Germinal center (tissue), 1 donor: ENCODE results near the gene FAM234B.
"Not testable (repeated sequence)": the region's sequence is repeated elsewhere in the genome, so short reads cannot be mapped to it uniquely, and the experiment has no call there.

Source experiments
- DNase-seq: peaks from one replicate; pipeline ENCODE4 v3.0.0; 2012; ENCODE audit warnings: mixed read lengths, low spot score

The FAM234B gene

DNA sequence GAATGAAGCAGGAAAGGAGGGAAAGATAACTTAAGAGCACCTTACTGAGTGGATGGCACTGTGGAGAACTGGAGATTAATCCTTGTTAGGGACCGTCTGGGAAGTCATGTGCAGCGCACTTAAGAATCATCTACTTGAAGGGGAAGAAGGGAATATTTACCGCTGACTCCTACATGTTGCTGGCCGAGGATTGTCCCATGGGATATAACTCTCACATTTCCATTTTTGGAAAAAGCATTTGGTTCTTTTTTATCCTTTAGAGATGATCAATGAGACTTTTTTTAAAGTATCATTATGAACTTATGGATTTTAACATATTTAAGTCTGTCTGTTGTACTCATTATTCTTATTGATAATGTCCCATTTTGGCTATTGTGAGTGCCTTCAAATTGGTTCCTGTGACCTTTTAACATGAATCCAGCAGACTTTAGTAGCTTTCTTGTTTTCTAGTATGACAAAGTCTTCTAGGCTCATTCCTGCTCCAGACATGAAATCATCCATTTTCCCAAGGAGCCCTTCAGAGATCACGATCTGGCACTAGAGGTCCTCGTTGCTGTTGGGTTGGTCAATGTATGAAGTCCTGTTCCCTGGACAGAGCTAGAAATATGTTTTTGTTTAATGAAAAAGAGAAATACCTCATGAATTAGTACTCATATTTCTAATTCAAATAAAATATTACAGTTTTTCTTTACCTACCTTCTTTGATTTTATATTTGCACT lies 20.2 kb upstream of the FAM234B start:
- no peak for DNase-seq

DNA sequence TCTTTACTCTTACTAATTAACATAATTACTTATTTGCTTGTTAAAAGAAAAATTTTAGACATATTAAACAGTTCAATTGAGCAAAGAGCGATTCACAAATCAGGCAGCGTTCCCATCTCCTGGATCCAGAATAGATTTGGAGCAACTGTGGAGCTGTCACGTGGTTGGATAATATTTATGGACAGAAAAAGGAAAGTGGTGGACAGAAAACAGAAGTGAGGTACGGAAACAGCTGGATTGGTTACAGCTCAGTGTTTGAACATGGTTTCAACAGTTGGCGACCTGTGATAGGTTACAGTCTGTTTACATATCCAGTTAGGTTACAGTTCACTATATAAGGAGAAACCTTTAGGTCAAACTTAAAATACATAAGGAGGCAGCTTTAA lies 19.7 kb upstream of the FAM234B start:
- DNase-seq, result no peak

DNA sequence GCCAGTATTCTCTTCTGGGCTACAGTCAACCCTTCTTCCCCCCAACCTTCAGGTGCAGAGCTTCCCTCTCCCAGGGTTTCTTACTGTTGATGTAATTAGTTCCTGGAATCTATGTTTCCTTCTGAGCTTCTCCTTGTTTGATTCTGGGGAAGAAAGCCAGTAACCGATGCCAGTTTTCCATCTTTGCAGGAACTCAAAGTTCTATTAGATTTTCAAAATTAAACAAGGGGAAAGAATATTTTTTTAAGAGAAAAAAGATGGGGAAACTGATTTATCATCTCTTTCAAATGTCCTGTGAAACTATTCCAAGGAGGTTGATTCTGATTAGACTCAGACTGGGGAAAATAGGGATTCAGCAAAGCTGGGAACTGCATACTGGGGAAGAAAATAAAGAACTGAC lies 17.9 kb upstream of the FAM234B start:
- no peak for DNase-seq

DNA sequence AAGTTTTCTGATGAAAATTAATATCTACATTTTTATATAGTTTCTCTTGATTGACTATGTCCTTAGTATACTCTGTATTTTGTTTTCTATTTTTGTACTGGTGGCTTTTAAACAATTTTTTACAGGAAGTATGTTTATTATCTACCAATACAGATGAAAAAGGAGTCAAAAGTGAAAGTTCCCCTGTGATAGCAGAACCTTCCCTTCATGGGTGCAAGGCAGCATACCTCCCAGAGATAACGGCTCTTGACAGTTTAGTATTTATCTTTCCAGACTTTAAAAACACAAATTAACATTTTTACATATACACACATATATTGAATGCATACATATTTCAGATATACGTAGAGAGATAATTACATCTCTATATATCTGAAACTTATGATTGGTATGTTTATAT lies 17.1 kb upstream of the FAM234B start:
- DNase-seq, result no peak

DNA sequence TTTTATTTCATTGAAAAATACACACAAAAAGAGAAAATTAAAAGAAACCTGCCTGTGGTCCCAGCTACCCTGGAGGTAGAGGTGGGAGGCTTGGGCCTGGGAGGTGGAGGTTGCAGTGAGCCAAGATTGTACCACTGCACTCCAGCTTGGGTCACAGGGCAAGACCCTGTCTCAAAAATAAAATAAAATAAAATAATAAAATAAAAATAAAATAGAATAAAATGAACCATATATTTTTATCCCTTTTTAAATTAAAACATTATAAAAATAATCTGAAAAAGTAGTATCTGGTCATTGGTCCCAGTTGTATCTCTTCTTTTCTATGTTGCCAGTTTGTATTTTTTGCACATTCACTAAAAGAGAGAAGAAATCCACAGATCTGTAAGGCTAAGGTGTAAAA lies 16.7 kb upstream of the FAM234B start:
- no peak for DNase-seq

- no peak for DNase-seq
These were observed 15.2 kb upstream of the FAM234B start for GRCh38 chr12:13028825-13029570.

GRCh38 chr12:13030541-13031291 lies 13.5 kb upstream of the FAM234B start:
- no peak for DNase-seq

DNA sequence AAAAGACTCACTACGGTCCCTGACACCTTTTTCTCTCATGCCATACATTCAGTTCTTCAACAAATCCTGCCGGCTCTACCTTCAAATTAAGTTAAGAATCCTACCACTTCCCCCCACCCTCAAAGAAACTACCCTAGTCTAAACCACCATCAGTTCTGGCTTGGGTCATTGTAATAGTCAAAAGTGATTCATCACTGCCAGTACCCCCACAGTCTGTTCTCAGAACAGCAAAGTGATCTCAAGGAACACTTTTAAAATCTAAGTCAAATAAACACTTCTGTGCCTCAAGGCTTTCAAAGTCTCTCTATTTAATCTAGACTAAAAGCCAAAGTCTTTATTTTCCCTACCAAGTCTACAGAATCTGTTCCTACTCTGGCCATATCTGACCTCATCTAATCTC lies 12.0 kb upstream of the FAM234B start:
- DNase-seq, result no peak

DNA sequence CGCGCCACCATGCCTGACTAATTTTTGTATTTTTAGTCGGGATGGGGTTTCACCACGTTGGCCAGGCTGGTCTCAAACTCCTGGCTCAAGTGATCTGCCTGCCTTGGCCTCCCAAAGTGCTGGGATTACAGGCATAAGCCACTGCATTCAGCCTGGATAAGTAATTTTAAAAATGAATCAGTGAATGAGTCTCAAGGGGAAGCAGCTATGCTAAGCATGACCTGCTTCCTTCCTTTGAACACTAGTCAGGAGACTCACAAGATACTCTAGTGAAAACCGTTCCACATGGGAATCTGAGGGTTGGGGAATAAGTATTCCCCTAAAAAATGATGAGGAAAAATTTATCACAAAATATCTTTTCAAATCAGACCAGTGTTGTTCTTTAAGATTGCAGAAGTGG lies 10.7 kb upstream of the FAM234B start:
- DNase-seq, result no peak

- not testable (repeated sequence) for DNase-seq
These were observed 8.8 kb upstream of the FAM234B start for GRCh38 chr12:13035335-13035734.

DNA sequence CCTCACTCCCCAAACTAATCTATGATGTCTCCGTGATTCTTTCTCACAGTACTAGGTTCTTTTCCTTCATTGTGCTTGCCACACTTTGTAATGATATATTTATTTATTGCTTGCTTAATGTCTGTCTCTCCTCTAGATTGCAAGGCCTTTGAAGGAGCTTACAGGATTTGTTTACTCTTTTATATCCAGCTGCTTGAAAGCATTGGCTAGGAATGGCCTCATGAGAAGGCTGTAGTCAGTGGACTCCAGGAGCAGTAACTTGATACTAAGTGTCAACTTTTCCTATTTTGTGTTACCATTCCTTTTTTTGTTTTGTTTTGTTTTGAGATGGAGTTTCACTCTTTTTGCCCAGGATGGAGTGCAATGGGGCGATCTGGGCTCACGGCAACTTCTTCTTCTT lies 7.3 kb upstream of the FAM234B start:
- no peak for DNase-seq

GRCh38 chr12:13038491-13039161 lies 5.6 kb upstream of the FAM234B start:
- no peak for DNase-seq

DNA sequence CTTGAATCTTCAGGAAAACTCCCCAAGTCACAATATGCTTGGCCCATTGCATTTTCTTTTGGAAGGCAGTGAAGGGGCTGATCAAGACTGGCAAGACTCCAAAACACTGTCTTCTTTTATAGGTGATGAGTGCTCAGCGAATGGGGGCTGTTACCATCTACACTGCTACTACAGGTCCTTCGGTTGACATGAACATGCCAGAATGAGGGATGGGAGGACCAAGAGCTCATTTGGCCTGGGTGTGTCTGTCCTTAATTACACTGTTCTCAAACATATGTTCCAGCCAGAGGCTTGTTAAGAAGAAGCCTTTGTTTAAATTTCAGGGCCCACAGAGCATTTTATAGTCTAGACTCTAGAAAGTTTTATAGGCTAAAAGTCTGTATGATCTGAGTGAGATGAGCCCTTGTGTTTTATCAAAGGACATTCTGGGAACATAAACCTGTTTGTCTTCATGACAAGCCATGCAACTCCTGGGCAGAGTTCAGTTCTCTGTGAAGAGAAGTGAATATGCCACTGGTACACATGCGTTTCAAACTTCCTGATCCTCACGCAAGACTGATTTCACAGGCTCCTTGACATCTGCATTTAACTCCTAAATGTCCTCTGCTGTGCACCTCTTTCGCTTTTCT lies 4.7 kb upstream of the FAM234B start:
- DNase-seq, result no peak

GRCh38 chr12:13041224-13041623 lies 3.0 kb upstream of the FAM234B start:
- no peak for DNase-seq

DNA sequence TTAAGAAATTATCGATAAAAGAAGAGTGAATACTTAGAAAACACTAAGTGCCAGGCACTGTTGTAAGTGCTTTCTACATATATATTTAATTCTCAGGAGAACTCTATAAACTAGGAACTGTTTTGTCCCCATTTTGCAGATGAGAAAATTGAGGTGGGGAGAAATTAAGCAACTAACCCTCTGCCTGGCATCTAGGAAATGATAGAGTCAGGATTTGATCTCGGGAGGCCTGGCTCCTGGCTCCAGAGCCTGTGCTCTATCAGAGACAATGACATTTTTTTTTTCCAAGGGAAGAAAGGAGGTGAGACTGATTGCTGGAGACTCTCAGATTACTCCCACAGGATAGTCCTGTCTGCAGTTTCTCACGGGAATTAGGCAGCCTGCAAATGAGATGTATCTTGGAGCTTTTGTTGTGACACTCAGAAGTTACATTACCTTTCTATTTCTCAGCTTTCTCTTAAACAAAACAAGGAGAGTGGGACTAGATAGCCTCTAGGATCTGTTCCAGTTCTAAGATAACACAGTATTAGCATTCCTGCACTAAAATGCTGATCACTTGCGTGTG lies 1.4 kb upstream of the FAM234B start:
- DNase-seq, result no peak

DNA sequence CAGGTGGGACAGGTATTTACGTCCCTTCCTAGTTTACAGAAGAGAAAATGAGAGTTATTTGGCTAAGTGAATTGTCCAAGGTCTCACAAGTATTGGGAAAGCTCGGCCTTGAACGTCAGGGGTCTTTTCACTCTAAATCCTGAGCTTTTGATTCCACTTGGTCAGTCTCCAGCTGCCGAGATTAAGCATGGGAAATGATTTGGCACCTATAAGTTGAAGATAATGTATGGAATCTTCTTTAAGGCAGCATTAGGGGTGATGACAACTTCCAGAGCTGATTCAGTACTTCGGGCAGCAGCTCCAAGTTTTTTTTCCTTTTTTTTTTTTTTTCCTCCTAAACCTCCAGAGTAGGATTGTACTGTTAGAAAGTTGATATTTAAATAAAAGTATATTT lies 722 bp downstream of the FAM234B start:
- DNase-seq, result no peak

- DNase-seq, result no peak
These were observed 1.6 kb downstream of the FAM234B start for GRCh38 chr12:13045816-13046215.

DNA sequence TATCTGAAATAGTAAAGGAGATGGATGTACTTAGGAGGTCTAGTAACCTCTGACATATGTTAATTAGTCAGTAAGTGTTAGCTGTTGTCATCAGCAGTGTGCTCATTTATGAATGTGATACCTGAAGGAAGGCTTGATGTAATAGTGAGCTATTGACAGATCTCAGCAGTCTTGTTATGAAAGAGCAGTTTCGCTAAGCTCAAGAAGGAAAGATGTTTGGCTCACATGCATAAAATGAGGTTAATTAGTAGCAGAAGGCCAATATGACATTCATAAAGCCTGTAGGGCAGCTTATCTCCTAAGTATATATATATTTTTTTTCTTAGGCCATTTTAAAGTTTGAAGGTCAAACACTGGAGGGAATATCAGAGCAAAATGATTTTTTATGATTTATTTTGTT lies 2.8 kb downstream of the FAM234B start:
- no peak for DNase-seq

DNA sequence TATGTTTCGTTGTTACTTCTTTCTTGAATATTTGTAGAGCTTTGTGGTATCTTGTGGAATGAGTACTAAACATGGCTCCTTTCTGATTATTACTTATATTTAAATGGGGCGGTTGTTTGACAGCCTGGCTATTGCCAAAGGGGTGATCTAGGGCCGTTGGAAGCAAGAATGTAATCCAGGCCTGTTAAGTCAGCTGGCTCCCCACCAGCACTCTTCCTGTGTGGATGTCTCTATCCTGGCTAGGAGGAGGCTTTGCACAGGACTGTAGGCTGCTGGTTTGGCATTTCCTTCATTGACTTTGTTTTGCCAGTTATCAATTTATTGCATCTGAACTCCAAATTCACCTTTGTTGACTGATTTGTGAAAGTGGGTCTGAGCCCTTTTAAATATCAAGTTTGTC lies 5.6 kb downstream of the FAM234B start:
- DNase-seq, result no peak

GRCh38 chr12:13052421-13052820 lies 8.2 kb downstream of the FAM234B start:
- DNase-seq, result no peak

GRCh38 chr12:13053617-13054016 lies 9.4 kb downstream of the FAM234B start:
- DNase-seq, result not testable (repeated sequence)

DNA sequence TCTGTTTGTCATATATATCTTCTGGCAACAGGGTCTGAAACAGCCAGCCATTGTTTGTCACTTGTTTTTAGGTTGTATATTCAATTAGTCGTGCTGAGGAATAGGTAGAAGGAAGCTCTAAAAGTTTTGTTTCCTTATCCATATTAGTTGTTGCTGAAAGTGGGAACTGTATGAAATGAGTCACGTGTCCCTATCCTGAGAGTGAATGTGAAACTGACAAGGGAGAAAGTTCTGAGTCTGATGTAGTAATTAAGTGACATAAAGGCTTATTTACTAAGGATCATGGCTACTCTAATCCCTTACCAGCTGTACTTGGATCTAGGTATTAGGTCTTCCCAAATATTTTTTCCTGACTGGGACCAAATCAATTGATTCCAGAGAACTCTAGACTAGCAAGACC lies 16.4 kb downstream of the FAM234B start:
- no peak for DNase-seq
